ENCODE measurements around the gene SLPI.

SLPI gene

GRCh38 chr20:45269754-45270270 is 15.4 kb upstream of the SLPI start:
- no peak for DNase-seq

- DNase-seq: no peak
Observed at GRCh38 chr20:45269056-45269455, 14.7 kb upstream of the SLPI start.

- DNase-seq: no peak
Observed at GRCh38 chr20:45268531-45268930, 14.2 kb upstream of the SLPI start.

GRCh38 chr20:45266977-45267376 is 12.6 kb upstream of the SLPI start:
- DNase-seq: no peak

- DNase-seq: no peak
Observed at GRCh38 chr20:45263556-45264266, 9.3 kb upstream of the SLPI start.

GRCh38 chr20:45258664-45259063 is 4.3 kb upstream of the SLPI start:
- DNase-seq: no peak

GRCh38 chr20:45258259-45258658 is 3.9 kb upstream of the SLPI start:
- DNase-seq: no peak

GRCh38 chr20:45257711-45258110 is 3.3 kb upstream of the SLPI start:
- DNase-seq: no peak

GRCh38 chr20:45257161-45257560 is 2.8 kb upstream of the SLPI start:
- DNase-seq: no peak

- no peak for DNase-seq
Observed at GRCh38 chr20:45253261-45253660, 1.1 kb downstream of the SLPI start.

GRCh38 chr20:45251884-45252560 is 2.3 kb downstream of the SLPI start:
- no peak for DNase-seq

GRCh38 chr20:45248609-45249008 is 5.8 kb downstream of the SLPI start:
- DNase-seq: no peak

GRCh38 chr20:45247865-45248264 is 6.5 kb downstream of the SLPI start:
- DNase-seq: no peak

- no peak for DNase-seq
Observed at GRCh38 chr20:45246109-45246508, 8.3 kb downstream of the SLPI start.

- no peak for DNase-seq
Observed at GRCh38 chr20:45238139-45238538, 16.2 kb downstream of the SLPI start.

- no peak for DNase-seq
Observed at GRCh38 chr20:45235995-45236394, 18.4 kb downstream of the SLPI start.

- DNase-seq: peak; percentile 44
Observed at GRCh38 chr20:45230631-45231030, 23.7 kb downstream of the SLPI start.

GRCh38 chr20:45229264-45230056 is 24.9 kb downstream of the SLPI start:
- DNase-seq: peak; percentile 11

- DNase-seq: no peak
Observed at GRCh38 chr20:45226287-45226686, 28.1 kb downstream of the SLPI start.

GRCh38 chr20:45223136-45223535 is 31.2 kb downstream of the SLPI start:
- no peak for DNase-seq

- DNase-seq: no peak
Observed at GRCh38 chr20:45221076-45221475, 33.3 kb downstream of the SLPI start, which contains the start of gene SEMG2. Gene SEMG2 (plus strand): TSS chr20:45221373. CDS start chr20:45221390, 17 bp downstream.

GRCh38 chr20:45218636-45219035 is 35.7 kb downstream of the SLPI start:
- DNase-seq: no peak

- no peak for DNase-seq
Observed at GRCh38 chr20:45218124-45218523, 36.2 kb downstream of the SLPI start.

- no peak for DNase-seq
Observed at GRCh38 chr20:45212836-45213235, 41.5 kb downstream of the SLPI start.
